Activated CD8-positive, alpha-beta memory T cell treated with anti-CD3 and anti-CD28 coated beads, Interleukin-2, amount 50 U/mL, for 4 hours (primary cell): Measurements from ENCODE around the gene ANKRD36C.
"Not testable (repeated sequence)": the region's sequence is repeated elsewhere in the genome, so short reads cannot be mapped to it uniquely, and the experiment has no call there.

Source experiments
- DNase-seq: peaks from one replicate; pipeline ENCODE4 v3.0.0-alpha.2; 2020

The ANKRD36C gene

GRCh38 chr2:95991351-95992094 is at the start of gene ANKRD36C:
ANKRD36C (minus strand) TSS chr2:95991824; CDS start chr2:95991708, 116 bp downstream.
- not testable (repeated sequence) for DNase-seq

- not testable (repeated sequence) for DNase-seq
Observed at GRCh38 chr2:96035554-96035953, 43.9 kb upstream of the ANKRD36C start.

- not testable (repeated sequence) for DNase-seq
Observed at GRCh38 chr2:96034792-96035191, 43.2 kb upstream of the ANKRD36C start, which contains the start of gene GPAT2. GPAT2 (minus strand) TSS chr2:96034916; CDS start chr2:96032359, 2,557 bp downstream.

GRCh38 chr2:96033997-96034396 is 42.4 kb upstream of the ANKRD36C start:
- not testable (repeated sequence) for DNase-seq

- not testable (repeated sequence) for DNase-seq
Observed at GRCh38 chr2:96027725-96028325, 36.2 kb upstream of the ANKRD36C start.

GRCh38 chr2:96025755-96026154 is 34.1 kb upstream of the ANKRD36C start:
- not testable (repeated sequence) for DNase-seq

GRCh38 chr2:96025194-96025492 is 33.5 kb upstream of the ANKRD36C start:
- DNase-seq = no peak

GRCh38 chr2:96024336-96025193 is 32.9 kb upstream of the ANKRD36C start:
- DNase-seq = no peak

- DNase-seq = not testable (repeated sequence)
Observed at GRCh38 chr2:96023701-96024100, 32.1 kb upstream of the ANKRD36C start.

- DNase-seq = peak; percentile 80
Observed at GRCh38 chr2:96022701-96023447, 31.2 kb upstream of the ANKRD36C start.

GRCh38 chr2:96022126-96022525 is 30.5 kb upstream of the ANKRD36C start:
- not testable (repeated sequence) for DNase-seq

GRCh38 chr2:96021142-96021541 is 29.5 kb upstream of the ANKRD36C start:
- not testable (repeated sequence) for DNase-seq

- not testable (repeated sequence) for DNase-seq
Observed at GRCh38 chr2:96019909-96020590, 28.4 kb upstream of the ANKRD36C start.

- DNase-seq = not testable (repeated sequence)
Observed at GRCh38 chr2:96016321-96016720, 24.7 kb upstream of the ANKRD36C start.

- DNase-seq = not testable (repeated sequence)
Observed at GRCh38 chr2:96012792-96013264, 21.2 kb upstream of the ANKRD36C start.

GRCh38 chr2:96012086-96012791 is 20.6 kb upstream of the ANKRD36C start:
- not testable (repeated sequence) for DNase-seq

GRCh38 chr2:96011129-96011455 is 19.5 kb upstream of the ANKRD36C start:
- DNase-seq = not testable (repeated sequence)

GRCh38 chr2:96010320-96011128 is 18.9 kb upstream of the ANKRD36C start:
- DNase-seq = peak; percentile 99

- DNase-seq = not testable (repeated sequence)
Observed at GRCh38 chr2:96009833-96010232, 18.2 kb upstream of the ANKRD36C start.

GRCh38 chr2:96008051-96008450 is 16.4 kb upstream of the ANKRD36C start:
- DNase-seq = not testable (repeated sequence)
